WTC11 (cell line): Measurements from ENCODE around the gene FAM240B. TPM values are rescaled to one million over a fixed set of nuclear protein-coding genes. Genes with fewer than 3 reads are reported as not detected.

Experiments
- ATAC-seq: fragments of 200-7000 bp; cut with Tn5 transposase; 2 replicates; pipeline ENCODE4 v1.10.0; 2021; ENCODE audit warnings: mild to moderate bottlenecking, moderate library complexity
- CTCF ChIA-PET: fragments of 300-600 bp; sonication (Branson Sonifier 250); formaldehyde crosslinking; loops from one replicate; lab custom pipeline; 2021; ENCODE audit warnings: antibody characterized with exemption; lab: Charles Lee
- POLR2A ChIA-PET: fragments of 350-600 bp; sonication (Branson Sonifier 250); formaldehyde crosslinking; loops from one replicate; lab custom pipeline; 2021; ENCODE audit warnings: antibody characterized with exemption; lab: Charles Lee
- DNase-seq: peaks from one replicate; pipeline ENCODE4 v3.0.0; 2021; ENCODE audit warnings: low spot score
- H3K27ac Mint-ChIP-seq: 2 replicates; pipeline ENCODE4 v1.8.0; 2021; ENCODE audit warnings: mixed read lengths
- H3K27me3 Mint-ChIP-seq: 2 replicates; pipeline ENCODE4 v1.8.0; 2021; ENCODE audit warnings: low read depth, mild to moderate bottlenecking, moderate library complexity, mixed read lengths
- H3K36me3 Mint-ChIP-seq: 2 replicates; pipeline ENCODE4 v1.8.0; 2021; ENCODE audit warnings: mixed read lengths
- H3K4me1 Mint-ChIP-seq: 2 replicates; pipeline ENCODE4 v1.8.0; 2022; ENCODE audit warnings: mixed read lengths
- H3K4me3 Mint-ChIP-seq: 2 replicates; pipeline ENCODE4 v1.8.0; 2021; ENCODE audit warnings: mild to moderate bottlenecking, moderate library complexity, mixed read lengths
- H3K9me3 Mint-ChIP-seq: 2 replicates; pipeline ENCODE4 v1.8.0; 2021; ENCODE audit warnings: mixed read lengths
- AR ChIP-seq: fragments of 250-450 bp; sonication (Bioruptor Pico); IDR thresholded peaks from 2 replicates; pipeline ENCODE4 v1.9.0; 2021; ENCODE audit warnings: mild to moderate bottlenecking
- ATF2 ChIP-seq: sonication (generic); formaldehyde crosslinking; IDR thresholded peaks from 2 replicates; pipeline ENCODE4 v1.8.1; 2022; ENCODE audit warnings: low read depth, missing genetic modification reagents, borderline replicate concordance
- CBFB ChIP-seq: sonication (generic); formaldehyde crosslinking; IDR thresholded peaks from 2 replicates; pipeline ENCODE4 v1.8.1; 2022; ENCODE audit warnings: mild to moderate bottlenecking, low read depth, missing genetic modification reagents
- CDX4 ChIP-seq: fragments of 250-450 bp; sonication (Bioruptor Pico); IDR thresholded peaks from 2 replicates; pipeline ENCODE4 v1.9.0; 2021; ENCODE audit warnings: moderate library complexity, mild to moderate bottlenecking, inconsistent platforms, borderline replicate concordance
- E2F1 ChIP-seq: sonication (generic); formaldehyde crosslinking; IDR thresholded peaks from 2 replicates; pipeline ENCODE4 v1.8.0; 2022; ENCODE audit warnings: mild to moderate bottlenecking, missing genetic modification reagents
- ELF4 ChIP-seq: sonication (generic); formaldehyde crosslinking; IDR thresholded peaks from 2 replicates; pipeline ENCODE4 v1.8.1; 2022; ENCODE audit warnings: low read depth, mild to moderate bottlenecking, moderate library complexity, missing genetic modification reagents
- EMX1 ChIP-seq: fragments of 250-450 bp; sonication (Bioruptor Pico); IDR thresholded peaks from 2 replicates; pipeline ENCODE4 v1.8.0; 2021; ENCODE audit warnings: mild to moderate bottlenecking
- FOXK1 ChIP-seq: sonication (generic); formaldehyde crosslinking; IDR thresholded peaks from 2 replicates; pipeline ENCODE4 v1.8.0; 2022; ENCODE audit warnings: mild to moderate bottlenecking, moderate library complexity, missing genetic modification reagents
- HMGA2 ChIP-seq: fragments of 250-450 bp; sonication (Bioruptor Pico); IDR thresholded peaks from 2 replicates; pipeline ENCODE4 v1.4.0; 2021; ENCODE audit warnings: mild to moderate bottlenecking, moderate library complexity
- IRF1 ChIP-seq: sonication (generic); formaldehyde crosslinking; IDR thresholded peaks from 2 replicates; pipeline ENCODE4 v1.8.0; 2023; ENCODE audit warnings: missing genetic modification reagents
- NFE2L1 ChIP-seq: sonication (generic); formaldehyde crosslinking; IDR thresholded peaks from 2 replicates; pipeline ENCODE4 v1.8.1; 2023; ENCODE audit warnings: missing genetic modification reagents
- NFYB ChIP-seq: sonication (generic); formaldehyde crosslinking; conservative IDR thresholded peaks from 2 replicates; pipeline ENCODE4 v1.8.0; 2022; ENCODE audit warnings: low read depth, missing genetic modification reagents
- PRDM15 ChIP-seq: sonication (generic); formaldehyde crosslinking; IDR thresholded peaks from 2 replicates; pipeline ENCODE4 v1.8.0; 2022; ENCODE audit warnings: missing genetic modification reagents
- RELA ChIP-seq: sonication (generic); formaldehyde crosslinking; IDR thresholded peaks from 2 replicates; pipeline ENCODE4 v1.8.1; 2022; ENCODE audit warnings: missing genetic modification reagents, mild to moderate bottlenecking, borderline replicate concordance
- TEAD4 ChIP-seq: sonication (generic); formaldehyde crosslinking; IDR thresholded peaks from 2 replicates; pipeline ENCODE4 v1.8.0; 2022; ENCODE audit warnings: mild to moderate bottlenecking, missing genetic modification reagents
- USF1 ChIP-seq: sonication (generic); formaldehyde crosslinking; IDR thresholded peaks from 2 replicates; pipeline ENCODE4 v1.8.0; 2022; ENCODE audit warnings: mild to moderate bottlenecking, missing genetic modification reagents
- USF2 ChIP-seq: sonication (generic); formaldehyde crosslinking; IDR thresholded peaks from 2 replicates; pipeline ENCODE4 v1.8.1; 2023; ENCODE audit warnings: mild to moderate bottlenecking, missing genetic modification reagents, moderate library complexity
- ZBTB43 ChIP-seq: sonication (generic); formaldehyde crosslinking; IDR thresholded peaks from 2 replicates; pipeline ENCODE4 v1.8.1; 2023; ENCODE audit warnings: mild to moderate bottlenecking, missing genetic modification reagents
- ZNF423 ChIP-seq: fragments of 250-450 bp; sonication (Bioruptor Pico); IDR thresholded peaks from 2 replicates; pipeline ENCODE4 v2.1.2; 2022; ENCODE audit warnings: mild to moderate bottlenecking, moderate library complexity
- ZNF671 ChIP-seq: fragments of 250-450 bp; sonication (Bioruptor Pico); IDR thresholded peaks from 2 replicates; pipeline ENCODE4 v1.8.0; 2021; ENCODE audit warnings: mild to moderate bottlenecking
- total RNA-seq: library from RNA; stranded (reverse); gene quantifications from 3 replicates; pipeline ENCODE4 v1.2.3, GENCODE V29; 2021

The FAM240B gene
- total RNA-seq, 1 experiment from 2014 or later: not detected

- TF ChIP-seq ELF4 (CRISPR knock-in tag) (no peak), USF2 (CRISPR knock-in tag) (no peak), HMGA2 (CRISPR knock-in tag) (no peak), CDX4 (no peak), USF1 (CRISPR knock-in tag) (no peak), FOXK1 (no peak), NFYB (CRISPR knock-in tag) (no peak), IRF1 (CRISPR knock-in tag) (no peak)
- TF ChIP-seq, all 79 proteins: peak for 0
These were observed 4.8 kb upstream of the FAM240B start (continued) for GRCh38 chr9:38724754-38725153.

GRCh38 chr9:38718148-38718547 is 1.8 kb downstream of the FAM240B start:
- no peak for ATAC-seq
- DNase-seq: no peak
- TF ChIP-seq E2F1: no peak
- TF ChIP-seq ZNF671 (CRISPR knock-in tag): no peak
- no peak for TF ChIP-seq AR
- TF ChIP-seq ATF2: no peak
- TF ChIP-seq NFE2L1 (CRISPR knock-in tag): no peak
- no peak for TF ChIP-seq RELA
- no peak for TF ChIP-seq ZBTB43
- no peak for TF ChIP-seq ZNF423 (CRISPR knock-in tag)
- TF ChIP-seq CBFB (CRISPR knock-in tag): no peak
- TF ChIP-seq PRDM15 (CRISPR knock-in tag): no peak
- TF ChIP-seq NFYB (CRISPR knock-in tag): no peak
- TF ChIP-seq EMX1 (CRISPR knock-in tag): no peak
- no peak for TF ChIP-seq TEAD4 (CRISPR knock-in tag)
- Mint-ChIP-seq H3K9me3 (no peaks in the 10 kb centered on the region), H3K4me1 (peaks cover 4% of the 10 kb centered on the region), H3K4me3 (no peak overlapping the region), H3K36me3 (no peaks in the 10 kb centered on the region), H3K27me3 (no peaks in the 10 kb centered on the region), H3K27ac (no peak overlapping the region)
- ChIA-PET POLR2A (no interaction called here), CTCF (no interaction called here)
